ENCODE results near the gene RAPGEF1.

DNA sequence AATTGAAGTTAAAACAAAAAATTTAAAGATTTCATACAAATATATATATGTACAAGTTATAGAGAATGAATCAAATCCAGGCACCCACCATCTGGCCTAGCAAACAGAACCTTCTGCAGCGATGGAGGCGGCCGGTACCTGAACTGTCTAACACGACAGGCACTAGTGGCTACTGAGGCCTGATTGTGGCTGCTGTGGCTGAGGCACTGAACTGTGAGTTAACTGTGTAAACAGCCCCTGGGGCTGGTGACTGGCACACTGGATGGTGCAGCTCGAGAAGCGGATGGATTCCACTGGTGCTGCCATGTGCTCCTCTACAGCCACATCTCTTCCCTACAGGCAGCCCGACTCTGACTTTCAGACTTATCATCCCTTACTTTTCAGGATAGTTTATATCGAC lies 82.4 kb downstream of the RAPGEF1 start:
- TF ChIP-seq, protein P1, sequence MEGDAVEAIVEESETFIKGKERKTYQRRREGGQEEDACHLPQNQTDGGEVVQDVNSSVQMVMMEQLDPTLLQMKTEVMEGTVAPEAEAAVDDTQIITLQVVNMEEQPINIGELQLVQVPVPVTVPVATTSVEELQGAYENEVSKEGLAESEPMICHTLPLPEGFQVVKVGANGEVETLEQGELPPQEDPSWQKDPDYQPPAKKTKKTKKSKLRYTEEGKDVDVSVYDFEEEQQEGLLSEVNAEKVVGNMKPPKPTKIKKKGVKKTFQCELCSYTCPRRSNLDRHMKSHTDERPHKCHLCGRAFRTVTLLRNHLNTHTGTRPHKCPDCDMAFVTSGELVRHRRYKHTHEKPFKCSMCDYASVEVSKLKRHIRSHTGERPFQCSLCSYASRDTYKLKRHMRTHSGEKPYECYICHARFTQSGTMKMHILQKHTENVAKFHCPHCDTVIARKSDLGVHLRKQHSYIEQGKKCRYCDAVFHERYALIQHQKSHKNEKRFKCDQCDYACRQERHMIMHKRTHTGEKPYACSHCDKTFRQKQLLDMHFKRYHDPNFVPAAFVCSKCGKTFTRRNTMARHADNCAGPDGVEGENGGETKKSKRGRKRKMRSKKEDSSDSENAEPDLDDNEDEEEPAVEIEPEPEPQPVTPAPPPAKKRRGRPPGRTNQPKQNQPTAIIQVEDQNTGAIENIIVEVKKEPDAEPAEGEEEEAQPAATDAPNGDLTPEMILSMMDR (IDR thresholded peaks at IDR 0.05; ENCODE audit: poor library complexity): no peak
- no peak for TF ChIP-seq EZH2 (IDR thresholded peaks at IDR 0.05; ENCODE audit: borderline replicate concordance)
- TF ChIP-seq EZH2phosphoT487 (IDR thresholded peaks at IDR 0.05; ENCODE audit: low read depth, severe bottlenecking, unreplicated experiment): no peak

All from hepatocyte (in vitro differentiated cells).